Liver (tissue), 3 donors: ENCODE measurements around the gene CCDC91.

ENCODE experiments used
- CTCF ChIP-seq: fragments of 150-350 bp; IDR thresholded peaks from 2 replicates; pipeline ENCODE4 v1.5.1; 2017; ENCODE audit warnings: improper control_type of control experiment, low read depth, low read length; ENCODE audit not compliant: missing input control
- HNF4A ChIP-seq, 2 donors: conservative IDR thresholded peaks; 2 replicates each; pipeline ENCODE4 v1.6.1; 2016; ENCODE audit warnings: antibody characterized with exemption in 2 of 2, mild to moderate bottlenecking in 2 of 2
- YY1 ChIP-seq: IDR thresholded peaks from 2 replicates; pipeline ENCODE4 v1.6.1; 2016; ENCODE audit warnings: antibody characterized with exemption, mild to moderate bottlenecking
- donor health status: healthy.
- donor health status: healthy.

DNA sequence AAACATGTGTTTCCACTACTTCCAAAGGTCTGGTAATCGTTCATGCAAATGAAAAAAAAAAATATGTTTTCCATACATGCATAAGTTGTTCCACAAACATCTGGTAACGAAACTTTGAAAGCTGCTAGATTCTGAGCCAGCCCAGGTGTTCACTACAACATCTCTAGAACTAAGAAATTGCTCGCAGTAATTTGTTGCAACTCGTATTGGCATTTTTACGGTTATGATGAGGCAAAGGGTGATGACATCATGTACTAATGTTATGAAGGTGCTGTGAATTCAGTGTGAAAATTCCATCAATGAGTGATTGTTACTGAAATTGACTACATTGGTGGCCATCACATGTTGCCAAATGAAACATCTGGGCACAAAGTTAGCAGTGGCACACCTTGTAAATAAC lies 31.9 kb upstream of the CCDC91 start:
- TF ChIP-seq HNF4A (conservative IDR thresholded peaks at IDR 0.05) (no peak), CTCF (no peak), YY1 (no peak)
